ENCODE data around the gene BPIFB4. TPM values are rescaled to one million over a fixed set of nuclear protein-coding genes. Genes with fewer than 3 reads are reported as not detected.
"Not testable (repeated sequence)": the region's sequence is repeated elsewhere in the genome, so short reads cannot be mapped to it uniquely, and the experiment has no call there.

Gene BPIFB4
- not detected in 2 replicates for total RNA-seq
- not detected for polyA plus RNA-seq (2012)

DNA sequence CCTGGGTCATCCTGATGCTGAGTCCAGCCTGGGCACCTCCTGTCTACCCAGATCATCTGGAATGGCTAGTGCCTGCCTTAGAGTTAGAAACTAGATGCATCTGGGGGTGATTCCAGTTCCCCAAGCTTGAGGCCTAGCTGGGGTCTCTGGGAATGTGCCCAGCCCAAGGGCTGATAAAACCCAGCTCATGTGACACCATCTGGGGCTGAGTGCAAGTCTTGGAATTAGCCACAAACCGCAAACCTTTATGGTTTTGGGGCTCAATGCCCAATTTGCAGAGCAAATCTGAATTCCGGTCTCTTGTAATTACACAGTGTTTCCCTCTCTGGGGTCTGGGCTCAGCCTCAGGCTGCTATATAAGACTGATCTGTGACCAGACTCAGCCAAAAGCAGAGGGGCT, at the start of gene BPIFB4:
TSS of gene BPIFB4 (plus strand) at position 385 of the 400 bp plus-strand sequence. CDS start 1,884 bp downstream, outside the sequence.
- DNase-seq (ENCODE audit: low read depth) = peak; percentile 3

DNA sequence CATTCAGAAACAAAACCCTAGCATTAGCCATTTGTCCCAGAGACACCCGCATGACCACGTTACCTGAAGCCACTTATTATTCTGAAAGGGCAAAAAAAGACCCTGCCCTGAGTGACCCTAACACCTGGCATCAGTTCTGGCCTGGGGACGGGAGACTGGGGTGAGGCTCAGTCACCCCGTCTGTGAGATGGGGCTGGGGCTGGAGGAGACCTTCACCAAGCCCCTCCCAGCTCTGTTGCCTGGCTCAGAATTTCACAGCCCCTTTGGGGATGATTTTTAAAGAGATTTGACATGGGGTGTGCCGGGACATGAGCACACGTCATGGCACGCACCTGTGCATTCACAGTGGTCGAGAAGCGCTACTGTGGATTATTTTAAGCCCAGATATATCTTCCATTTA, 49.4 kb upstream of the BPIFB4 start:
- no peak for DNase-seq (ENCODE audit: low read depth)

DNA sequence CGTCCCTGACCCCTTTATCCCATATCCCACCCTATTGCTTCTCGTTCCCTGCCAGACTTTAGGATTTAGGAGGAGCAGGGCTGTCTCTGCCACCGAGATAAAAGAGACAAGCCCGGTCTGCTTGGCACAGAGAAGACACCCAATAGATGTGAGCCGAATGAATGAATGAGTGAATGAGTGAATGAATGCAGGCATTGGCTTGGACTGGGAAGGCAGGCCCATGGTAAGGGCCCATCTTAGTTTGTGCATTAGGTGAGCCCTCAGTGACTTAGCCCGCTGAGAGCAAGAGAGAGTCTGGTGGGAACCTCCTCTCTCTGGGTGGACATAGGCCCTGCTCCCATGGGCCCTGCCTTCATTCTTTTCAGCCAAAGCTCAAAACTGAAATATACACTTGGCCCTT, 48.9 kb upstream of the BPIFB4 start:
- no peak for DNase-seq (ENCODE audit: low read depth)

DNA sequence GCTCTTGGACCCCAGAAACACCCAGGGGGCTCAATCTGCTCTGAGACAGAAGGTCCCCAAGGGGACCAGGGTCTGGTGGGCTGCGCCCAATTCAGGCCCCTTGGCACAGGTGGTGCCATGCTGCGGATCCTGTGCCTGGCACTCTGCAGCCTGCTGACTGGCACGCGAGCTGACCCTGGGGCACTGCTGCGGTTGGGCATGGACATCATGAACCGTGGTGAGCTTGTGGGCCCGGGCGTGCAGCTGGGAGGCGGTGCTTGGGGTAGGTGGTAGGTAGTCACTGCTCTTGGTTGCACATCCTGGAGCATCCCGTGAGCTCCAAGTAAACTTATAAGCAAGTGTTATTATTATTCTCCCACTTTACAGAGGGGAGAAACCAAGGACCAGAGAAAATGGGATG, 47.9 kb upstream of the BPIFB4 start, which contains the start of gene BPIFB6:
TSS of gene BPIFB6 (plus strand) at position 118 of the 400 bp plus-strand sequence. CDS start at position 118, 0 bp downstream.
- DNase-seq (ENCODE audit: low read depth) = no peak

DNA sequence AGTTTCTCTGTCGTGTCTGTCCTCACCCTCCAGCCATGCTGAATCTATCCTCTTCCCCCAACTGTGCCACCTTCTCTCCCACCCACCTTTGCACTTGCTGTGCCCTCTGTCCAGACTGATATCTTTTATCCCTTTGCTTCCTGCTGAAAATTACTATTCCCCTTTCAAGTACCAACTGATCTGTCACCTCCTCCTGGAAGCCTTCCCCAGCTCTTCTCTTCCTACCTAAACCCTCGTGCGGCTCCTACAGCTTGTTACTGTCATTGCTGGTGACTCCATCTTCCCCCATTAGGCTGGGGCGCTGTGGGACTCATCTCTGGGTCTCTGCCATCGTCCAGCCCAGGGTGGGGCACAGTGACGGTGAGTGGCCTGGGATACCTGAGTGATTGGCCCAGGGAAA, 46.9 kb upstream of the BPIFB4 start:
- no peak for DNase-seq (ENCODE audit: low read depth)

DNA sequence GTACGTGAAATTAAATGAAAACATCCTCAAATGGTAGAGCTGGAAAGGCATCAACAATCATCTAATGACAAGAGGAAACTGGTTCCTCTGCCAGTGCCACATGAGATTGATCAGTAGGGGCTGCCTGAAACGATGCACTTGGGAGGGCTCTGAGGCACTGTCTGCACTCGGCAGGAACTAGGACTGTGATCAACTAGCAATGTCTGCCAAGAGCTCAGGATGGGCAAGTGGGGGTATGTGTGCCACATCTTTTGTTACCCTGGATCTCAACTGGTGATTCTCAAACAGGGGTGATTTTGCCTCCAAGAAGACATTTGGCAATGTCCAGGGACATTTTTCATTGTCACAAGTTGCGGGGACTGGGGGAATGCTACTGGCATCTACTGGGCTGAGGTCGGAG, 46.1 kb upstream of the BPIFB4 start:
- DNase-seq (ENCODE audit: low read depth) = no peak

DNA sequence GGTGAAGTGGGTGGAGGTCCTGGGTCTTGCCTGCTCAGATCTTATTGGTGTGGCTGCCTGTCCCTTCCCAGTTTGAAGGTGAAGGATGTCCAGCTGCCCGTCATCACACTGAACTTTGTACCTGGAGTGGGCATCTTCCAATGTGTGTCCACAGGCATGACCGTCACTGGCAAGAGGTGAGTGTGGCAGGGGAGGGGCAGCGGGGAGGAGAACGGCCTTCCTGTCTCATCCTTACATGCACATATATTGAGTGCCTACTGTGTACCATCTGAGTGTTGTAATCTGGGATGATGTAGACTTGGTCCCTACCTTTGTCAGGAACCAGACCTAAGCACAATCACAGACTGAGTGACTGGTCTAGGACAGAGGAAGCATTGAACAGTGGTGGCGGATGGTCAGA, 45.3 kb upstream of the BPIFB4 start:
- no peak for DNase-seq (ENCODE audit: low read depth)

DNA sequence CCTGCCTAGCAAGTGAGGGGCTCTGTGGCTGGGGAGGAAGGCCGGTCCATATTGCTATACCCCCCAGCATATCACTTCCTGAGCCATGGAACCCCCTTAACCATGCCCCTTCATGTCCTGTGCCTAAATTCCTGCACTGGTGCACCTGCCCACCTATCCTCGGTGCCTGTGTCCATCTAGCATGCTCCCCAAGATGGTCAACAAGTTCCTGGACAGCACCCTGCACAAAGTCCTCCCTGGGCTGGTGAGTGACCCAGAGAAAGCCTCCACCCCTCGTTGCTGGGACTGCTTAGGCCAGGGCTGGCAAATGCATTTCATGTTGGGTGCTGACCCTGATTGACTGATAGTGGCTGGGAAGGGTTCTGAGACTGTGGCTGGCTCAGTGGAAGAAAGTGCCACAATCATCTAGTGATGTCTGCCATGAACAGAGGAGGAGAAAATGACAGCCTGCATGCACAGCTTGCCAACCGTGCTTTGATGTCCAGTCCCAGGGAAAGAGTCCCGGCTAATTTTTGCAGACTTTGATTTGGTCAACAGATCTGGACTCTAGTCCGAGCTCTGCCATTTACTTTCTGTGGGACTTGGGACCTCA, 44.4 kb upstream of the BPIFB4 start:
- no peak for DNase-seq (ENCODE audit: low read depth)

DNA sequence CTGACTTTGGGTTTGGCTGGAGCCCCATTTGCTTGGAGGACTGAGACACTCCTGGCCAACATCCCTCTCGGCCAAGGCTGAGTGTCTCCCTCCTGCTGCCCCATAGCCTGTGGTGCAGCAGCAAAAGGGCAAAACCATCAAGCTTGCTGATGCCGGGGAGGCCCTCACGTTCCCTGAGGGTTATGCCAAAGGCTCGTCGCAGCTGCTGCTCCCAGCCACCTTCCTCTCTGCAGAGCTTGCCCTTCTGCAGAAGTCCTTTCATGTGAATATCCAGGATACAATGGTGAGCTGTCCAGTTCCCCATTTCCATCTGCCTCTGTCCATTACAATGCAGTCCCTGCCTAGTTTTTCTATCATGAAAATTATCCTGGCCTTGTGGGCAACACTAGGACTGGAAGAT, 42.0 kb upstream of the BPIFB4 start:
- peak; percentile 6 for DNase-seq (ENCODE audit: low read depth)

DNA sequence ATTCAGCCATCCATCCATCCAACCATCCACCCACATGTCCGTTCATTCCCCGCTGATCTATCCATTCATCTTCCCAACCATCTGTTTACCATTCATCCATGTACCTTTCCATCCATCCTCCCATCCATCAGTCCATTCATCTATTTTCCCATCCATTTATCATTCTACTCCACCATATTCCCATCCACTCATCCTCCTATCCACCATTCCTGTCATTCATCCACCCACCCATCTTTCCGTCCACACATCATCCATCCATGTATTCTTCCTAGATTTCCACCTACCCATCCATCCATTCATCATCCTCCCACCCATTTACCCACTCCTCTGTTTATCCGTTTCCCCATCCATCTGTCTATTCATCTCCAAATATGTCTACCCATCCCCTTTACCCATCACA, 41.2 kb upstream of the BPIFB4 start:
- no peak for DNase-seq (ENCODE audit: low read depth)

DNA sequence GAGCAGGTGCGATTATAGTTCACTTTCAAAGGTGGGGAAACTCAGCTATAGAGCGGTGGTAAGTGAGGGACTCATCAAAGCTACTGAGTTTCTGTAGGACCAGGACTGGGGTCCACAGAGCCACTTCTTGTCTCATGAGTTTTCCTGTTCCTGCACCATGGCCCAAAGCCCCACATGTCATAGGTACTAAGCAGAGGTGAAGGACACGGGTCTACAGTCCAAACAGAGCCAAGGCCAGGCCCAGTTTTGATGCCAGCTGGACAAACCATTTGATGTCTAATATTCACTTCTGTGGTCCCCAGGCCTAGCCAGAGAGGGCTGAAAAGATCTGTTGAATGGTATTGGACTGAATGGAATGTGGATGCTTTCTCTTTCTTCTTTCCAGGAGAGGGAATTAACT, 37.0 kb upstream of the BPIFB4 start:
- no peak for DNase-seq (ENCODE audit: low read depth)

DNA sequence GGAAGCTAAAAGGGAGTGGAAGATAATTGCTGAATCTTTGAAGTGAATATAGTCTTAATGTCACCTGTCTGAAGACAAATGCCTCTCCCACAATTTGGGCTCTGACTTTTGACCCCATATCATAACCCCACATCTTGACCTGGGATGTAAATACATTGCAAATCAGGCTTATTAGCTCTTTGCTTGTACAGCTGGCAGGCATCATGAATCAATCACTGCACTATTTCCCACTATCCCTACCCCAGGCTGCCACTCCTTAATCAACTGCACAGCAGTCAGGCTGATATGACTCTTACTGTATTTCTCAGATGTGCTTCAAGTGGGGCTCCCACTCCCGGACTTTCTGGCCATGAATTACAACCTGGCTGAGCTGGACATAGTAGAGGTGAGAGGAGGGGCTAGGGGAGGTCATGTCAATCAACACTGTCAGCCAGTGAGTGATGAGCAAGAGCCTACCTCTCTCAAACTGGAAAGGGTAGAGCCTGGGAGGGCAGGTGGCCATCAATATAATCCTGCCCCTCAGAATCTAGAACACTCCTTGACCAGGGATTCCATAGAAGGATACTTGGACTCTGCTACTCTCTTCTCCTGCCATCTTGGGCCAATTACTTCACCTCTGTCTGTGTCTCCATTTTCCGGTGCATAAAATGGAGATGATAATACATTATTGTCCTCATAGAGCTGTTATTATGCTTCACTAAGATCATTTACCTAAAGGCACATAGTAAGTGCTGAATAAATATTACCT, 36.3 kb upstream of the BPIFB4 start:
- no peak for DNase-seq (ENCODE audit: low read depth)

DNA sequence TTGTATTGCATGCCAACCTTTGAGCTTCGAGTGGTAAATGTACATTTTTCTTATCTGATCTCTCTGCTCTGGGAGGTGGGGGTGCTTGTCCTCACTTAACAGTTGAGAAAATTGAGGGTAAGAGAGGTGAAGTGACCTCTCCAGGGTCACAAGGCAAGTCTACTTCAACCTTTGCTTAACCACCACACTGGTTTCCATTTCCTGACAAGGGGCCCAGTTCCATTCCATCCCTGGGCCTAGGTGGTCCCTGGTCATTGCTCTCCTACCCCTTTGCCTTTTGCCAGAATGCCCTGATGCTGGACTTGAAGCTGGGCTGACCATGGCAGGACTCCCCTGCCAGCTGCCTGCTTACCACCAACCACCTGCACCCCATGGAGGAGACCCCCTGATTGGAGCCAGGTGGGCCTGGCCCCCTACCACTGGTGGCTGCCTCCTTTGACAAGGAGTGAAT, 35.7 kb upstream of the BPIFB4 start:
- no peak for DNase-seq (ENCODE audit: low read depth)

DNA sequence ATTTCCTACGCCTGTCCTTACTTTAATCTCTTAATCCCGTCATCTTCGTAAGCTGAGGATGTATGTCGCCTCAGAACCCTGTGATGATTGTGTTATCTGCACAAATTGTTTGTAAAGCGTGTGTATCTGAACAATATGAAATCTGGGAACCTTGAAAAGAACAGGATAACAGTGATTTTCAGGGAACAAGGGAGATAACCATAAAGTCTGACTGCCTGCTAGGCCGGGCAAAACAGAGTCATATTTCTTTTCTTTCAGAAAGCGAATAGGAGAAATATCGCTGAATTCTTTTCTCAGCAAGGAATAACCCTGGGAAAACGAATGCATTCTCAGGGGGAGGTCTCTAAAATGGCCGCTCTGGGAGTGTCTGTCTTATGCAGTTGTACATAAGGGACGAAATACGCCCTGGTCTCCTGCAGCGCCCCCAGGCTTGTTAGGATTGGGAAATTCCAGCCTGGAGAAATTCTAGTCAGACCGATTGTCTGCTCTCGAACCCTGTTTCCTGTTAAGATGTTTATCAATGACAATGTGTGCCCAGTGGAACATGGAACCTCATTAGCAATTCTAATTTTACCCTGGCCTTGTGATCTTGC, 34.2 kb upstream of the BPIFB4 start:
- not testable (repeated sequence) for DNase-seq (ENCODE audit: low read depth)

DNA sequence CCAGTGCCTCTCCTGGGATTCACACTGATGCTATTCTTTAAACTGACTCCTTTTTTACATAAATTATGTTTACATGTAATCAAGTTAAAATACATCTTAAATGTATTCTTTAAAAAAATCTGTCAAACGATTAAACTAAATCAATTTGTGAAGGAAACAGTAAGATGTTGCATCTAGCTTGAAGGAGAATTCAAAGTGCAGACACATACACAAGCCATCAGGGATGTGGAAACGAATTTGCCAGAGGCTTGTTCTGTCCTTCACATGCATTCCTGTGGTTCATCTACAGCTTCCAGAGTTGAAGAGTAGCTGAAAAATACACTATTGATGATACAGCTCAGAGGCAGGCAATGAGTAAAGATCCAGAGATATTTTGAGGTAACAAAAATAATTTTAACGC, 33.0 kb upstream of the BPIFB4 start:
- DNase-seq (ENCODE audit: low read depth) = no peak

DNA sequence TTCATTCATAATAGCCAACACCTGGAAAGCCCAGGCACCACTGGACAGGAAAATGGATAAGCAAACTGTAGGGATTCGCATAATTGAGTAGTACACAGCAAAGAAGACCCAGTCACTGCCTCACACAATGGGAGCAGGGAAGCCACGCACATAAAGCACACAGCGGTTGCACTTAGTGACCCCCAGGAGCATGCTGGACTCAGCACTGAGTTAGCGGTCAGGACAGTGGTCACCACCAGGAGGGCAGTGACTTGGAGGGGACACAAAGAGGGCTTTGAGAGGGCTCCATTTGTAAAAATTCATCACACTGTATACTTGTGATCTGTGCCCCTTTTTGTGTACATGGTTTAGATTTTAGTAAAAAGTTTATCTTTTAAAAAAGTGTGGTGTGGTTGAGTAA, 28.1 kb upstream of the BPIFB4 start:
- no peak for DNase-seq (ENCODE audit: low read depth)

DNA sequence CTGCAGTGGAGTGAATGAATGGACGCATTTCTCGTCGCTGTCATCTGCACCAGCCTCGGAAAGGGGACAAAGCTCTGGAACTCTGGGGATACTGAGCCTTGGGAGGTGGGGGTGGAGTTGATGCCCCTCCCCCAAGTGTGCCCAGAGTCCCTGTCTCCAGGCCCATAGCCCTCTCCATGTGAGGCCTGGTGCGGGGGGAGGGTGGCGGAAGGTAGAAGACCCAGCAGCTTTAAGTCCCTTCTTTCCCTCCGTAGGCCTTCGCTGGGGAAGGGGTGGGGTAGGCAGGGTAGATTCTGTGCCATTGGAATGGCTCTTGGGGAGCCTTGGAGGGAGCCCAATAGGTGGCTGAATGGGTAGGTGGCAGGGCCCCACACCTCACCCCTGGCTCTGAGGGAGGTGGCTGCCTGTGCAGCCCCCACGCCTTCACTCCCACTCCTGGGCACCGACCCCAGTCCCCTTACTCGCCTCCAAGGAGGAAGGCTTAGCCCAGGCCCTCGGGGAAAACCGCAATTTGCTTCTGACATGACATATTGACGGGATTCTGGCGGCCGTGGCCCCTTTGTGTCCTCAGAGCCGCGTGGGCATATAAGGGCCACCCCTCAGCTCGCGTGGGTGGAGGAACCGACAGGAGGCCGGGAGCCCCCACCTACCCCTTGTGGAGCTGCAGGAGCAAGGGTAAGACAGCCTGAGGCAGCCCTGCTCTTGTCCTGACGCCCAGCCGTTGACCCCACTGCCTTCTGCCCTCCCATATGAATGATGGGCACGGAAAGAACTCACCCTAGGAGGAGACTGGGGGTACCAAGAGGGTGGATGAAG, 25.9 kb upstream of the BPIFB4 start, which contains the start of gene BPIFB3:
TSS of gene BPIFB3 (plus strand) at position 613 of the 816 bp plus-strand sequence. CDS start 1,533 bp downstream, outside the sequence.
- no peak for DNase-seq (ENCODE audit: low read depth)

DNA sequence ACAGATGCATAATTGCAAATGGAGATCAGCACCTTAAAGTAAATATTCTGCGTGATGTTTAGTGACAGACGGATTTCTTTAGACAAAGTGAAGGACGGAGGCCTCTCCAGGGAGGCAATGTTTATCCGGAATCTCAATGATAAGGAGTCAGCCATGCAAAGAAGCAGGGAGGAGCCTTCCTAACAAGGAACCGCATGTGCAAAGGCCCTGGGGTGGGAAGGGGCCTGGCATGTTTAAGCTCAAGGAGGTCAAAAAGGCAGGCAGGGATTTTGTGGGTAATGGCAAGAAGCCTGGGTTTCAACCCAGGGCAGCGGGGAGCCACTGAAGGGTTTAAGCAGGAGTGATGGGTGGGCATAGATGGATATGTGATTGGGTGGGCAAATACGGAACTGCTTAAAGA, 25.1 kb upstream of the BPIFB4 start:
- no peak for DNase-seq (ENCODE audit: low read depth)

DNA sequence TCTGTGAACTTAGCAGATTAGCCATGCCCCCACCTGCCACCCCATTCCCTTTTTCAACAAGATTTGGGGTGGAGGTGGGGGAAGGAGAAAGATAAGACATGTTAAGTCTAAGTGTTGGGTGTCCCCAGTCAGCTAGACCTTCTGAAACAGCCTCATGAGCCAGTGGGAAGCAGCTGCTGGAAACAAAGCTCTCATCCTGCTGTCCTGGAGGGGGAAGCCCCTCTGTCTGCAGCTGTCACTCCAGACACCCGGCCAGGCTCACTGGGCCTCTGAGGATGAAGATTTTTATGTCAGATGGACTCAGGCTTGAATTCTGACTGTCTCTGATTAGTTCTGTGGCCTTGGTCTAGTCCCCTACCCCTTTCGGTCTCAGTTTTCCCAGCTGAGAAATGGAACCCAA, 24.7 kb upstream of the BPIFB4 start:
- no peak for DNase-seq (ENCODE audit: low read depth)

DNA sequence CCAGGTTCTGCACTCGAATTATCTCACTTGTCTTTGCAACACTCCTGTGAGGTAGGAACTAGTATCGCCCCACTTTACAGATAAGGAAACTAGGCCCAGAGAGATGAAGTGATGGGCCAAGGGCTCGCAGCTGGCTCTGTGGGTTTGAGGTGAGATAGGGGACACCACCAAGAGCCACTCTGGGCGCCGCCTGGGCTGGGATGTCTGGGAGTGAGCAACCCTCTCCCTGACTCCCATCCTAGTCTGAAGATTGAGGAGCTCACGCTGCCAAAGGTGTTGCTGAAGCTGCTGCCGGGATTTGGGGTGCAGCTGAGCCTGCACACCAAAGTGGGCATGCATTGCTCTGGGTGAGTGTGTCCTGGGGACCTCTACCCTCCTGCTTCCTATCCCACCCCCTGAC, 20.3 kb upstream of the BPIFB4 start:
- no peak for DNase-seq (ENCODE audit: low read depth)

DNA sequence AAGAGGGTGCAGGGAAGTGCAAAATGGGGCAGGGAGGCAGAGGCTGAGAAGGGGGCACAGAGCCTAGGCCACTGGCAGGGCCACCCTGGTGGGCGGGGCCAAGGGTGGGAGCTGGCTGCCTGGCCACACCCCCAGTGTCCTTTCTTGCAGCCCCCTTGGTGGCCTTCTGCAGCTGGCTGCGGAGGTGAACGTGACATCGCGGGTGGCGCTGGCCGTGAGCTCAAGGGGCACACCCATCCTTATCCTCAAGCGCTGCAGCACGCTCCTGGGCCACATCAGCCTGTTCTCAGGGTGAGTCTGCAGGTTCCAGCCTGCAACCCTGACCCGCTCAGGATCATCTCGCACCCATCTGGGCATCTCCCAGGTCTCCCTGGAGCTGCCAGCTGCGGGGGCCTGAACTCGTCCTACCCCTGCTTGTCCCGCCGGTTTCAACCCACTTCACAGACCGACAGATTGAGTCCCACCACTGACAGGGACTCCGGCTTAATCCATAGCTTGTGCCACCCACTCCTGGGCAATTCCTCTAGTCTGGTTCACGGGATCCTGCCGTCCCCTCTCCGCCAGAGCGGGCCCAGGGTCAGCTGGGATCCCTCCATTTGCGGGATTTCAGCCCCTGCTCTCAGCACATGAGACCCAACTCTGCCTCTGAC, 19.6 kb upstream of the BPIFB4 start:
- DNase-seq (ENCODE audit: low read depth) = no peak

All from myocyte (in vitro differentiated cells).